SK-N-SH (cell line): Measurements from ENCODE around the gene MB. TPM values are rescaled to one million over a fixed set of nuclear protein-coding genes. Genes with fewer than 3 reads are reported as not detected.

ENCODE experiments used
- CTCF ChIA-PET: fragments of 300-600, 350-600 bp; formaldehyde crosslinking; extraction: SDS; loops from one replicate; lab custom pipeline; 2021; lab: Yijun Ruan, JAX
- POLR2A ChIA-PET: fragments of 350-600 bp; sonication (Branson Sonifier 250); formaldehyde crosslinking; extraction: SDS; loops from one replicate; lab custom pipeline; 2020; ENCODE audit warnings: antibody characterized with exemption, inconsistent platforms; lab: Yijun Ruan, JAX
- DNase-seq: peaks from one replicate; pipeline ENCODE4 v3.0.0; 2012
- H2AFZ ChIP-seq: fragments of 200-600 bp; sonication (generic); 2 replicates; pipeline ENCODE4 v1.8.1; 2016; ENCODE audit warnings: antibody characterized with exemption, mild to moderate bottlenecking, low read depth
- H3F3A ChIP-seq: fragments of 200-600 bp; sonication (generic); replicated peaks from 2 replicates; pipeline ENCODE3; 2016; ENCODE audit warnings: antibody characterized with exemption, mild to moderate bottlenecking; ENCODE audit not compliant: insufficient read depth
- H3K27ac ChIP-seq, 2 experiments: fragments of 200-500 bp in 1 of 2; fragments of 200-600 bp in 1 of 2; sonication (Bioruptor generic) in 1 of 2; sonication (generic), shearing (Covaris generic) in 1 of 2; 2 replicates each; pipeline versions ENCODE4 v1.5.1 to v1.6.1; 2014 to 2016; ENCODE audit warnings: low read depth in 2 of 2, inconsistent platforms in 1 of 2, low read length in 1 of 2, mild to moderate bottlenecking in 1 of 2, mixed read lengths in 1 of 2
- H3K27me3 ChIP-seq: fragments of 200-600 bp; sonication (generic), shearing (Covaris generic); 2 replicates; pipeline ENCODE4 v1.6.1; 2016; ENCODE audit warnings: mixed run types; ENCODE audit not compliant: insufficient read depth
- H3K36me3 ChIP-seq, 2 experiments: fragments of 200-500 bp in 1 of 2; fragments of 200-600 bp in 1 of 2; sonication (Bioruptor generic) in 1 of 2; sonication (generic) in 1 of 2; replicated peaks in 1 of 2; 2 replicates each; pipeline versions ENCODE3 to v1.5.1; 2014 to 2016; ENCODE audit warnings: low read length in 1 of 2, mild to moderate bottlenecking in 1 of 2; ENCODE audit not compliant: insufficient read depth in 2 of 2, control insufficient read depth in 1 of 2
- H3K4me1 ChIP-seq, 2 experiments: fragments of 200-500 bp in 1 of 2; fragments of 200-600 bp in 1 of 2; sonication (Bioruptor generic) in 1 of 2; sonication (generic), shearing (Covaris generic) in 1 of 2; 2 replicates each; pipeline versions ENCODE4 v1.5.1 to v1.6.1; 2014 to 2016; ENCODE audit warnings: low read depth in 1 of 2, low read length in 1 of 2, mixed run types in 1 of 2; ENCODE audit not compliant: insufficient read depth in 2 of 2, control insufficient read depth in 1 of 2
- H3K4me2 ChIP-seq: fragments of 200-600 bp; sonication (generic), shearing (Covaris generic); 2 replicates; pipeline ENCODE4 v1.6.1; 2017; ENCODE audit warnings: mixed run types
- H3K4me3 ChIP-seq, 2 experiments: fragments of 200-500 bp in 1 of 2; fragments of 200-600 bp in 1 of 2; sonication (Bioruptor generic) in 1 of 2; sonication (generic), shearing (Covaris generic) in 1 of 2; 2 replicates each; pipeline versions ENCODE4 v1.5.1 to v1.8.1; 2014 to 2016; ENCODE audit warnings: low read depth in 2 of 2, inconsistent platforms in 1 of 2, low read length in 1 of 2, mild to moderate bottlenecking in 1 of 2, mixed read lengths in 1 of 2, moderate library complexity in 1 of 2
- H3K79me2 ChIP-seq: fragments of 200-600 bp; sonication (generic); 2 replicates; pipeline ENCODE4 v1.8.1; 2017; ENCODE audit warnings: mild to moderate bottlenecking; ENCODE audit not compliant: insufficient read depth
- H3K9ac ChIP-seq: fragments of 200-600 bp; sonication (generic); 2 replicates; pipeline ENCODE4 v1.6.1; 2017; ENCODE audit warnings: mixed run types
- H3K9me2 ChIP-seq: fragments of 200-600 bp; sonication (generic); 2 replicates; pipeline ENCODE4 v1.6.1; 2017; ENCODE audit warnings: mixed run types
- H3K9me3 ChIP-seq: fragments of 200-600 bp; sonication (generic); 2 replicates; pipeline ENCODE4 v1.6.1; 2017; ENCODE audit warnings: mixed run types, mild to moderate bottlenecking, moderate library complexity
- H4K20me1 ChIP-seq: fragments of 200-600 bp; sonication (generic); 2 replicates; pipeline ENCODE4 v1.6.1; 2017; ENCODE audit warnings: mild to moderate bottlenecking, mixed run types; ENCODE audit not compliant: insufficient read depth
- CHD2 ChIP-seq: fragments of 150-350 bp; IDR thresholded peaks from 2 replicates; pipeline ENCODE4 v1.6.1; 2018; ENCODE audit warnings: low read length; ENCODE audit not compliant: partially characterized antibody
- ELF1 ChIP-seq: IDR thresholded peaks from 2 replicates; pipeline ENCODE4 v1.4.0; 2012
- EZH2phosphoT487 ChIP-seq: fragments of 200-600 bp; sonication (generic); IDR thresholded peaks from 2 replicates; pipeline ENCODE4 v1.6.1; 2017; ENCODE audit warnings: low read depth, mixed run types, mild to moderate bottlenecking, antibody characterized with exemption, moderate library complexity, borderline replicate concordance
- FOXJ3 ChIP-seq: sonication (generic); formaldehyde crosslinking; IDR thresholded peaks from 2 replicates; pipeline ENCODE4 v1.5.1; 2020; ENCODE audit warnings: mild to moderate bottlenecking, missing genetic modification reagents
- GABPA ChIP-seq: IDR thresholded peaks from 2 replicates; pipeline ENCODE4 v1.4.0; 2012; ENCODE audit warnings: low read depth, mild to moderate bottlenecking
- GATA2 ChIP-seq: sonication (generic); formaldehyde crosslinking; IDR thresholded peaks from 2 replicates; pipeline ENCODE4 v1.5.0; 2020; ENCODE audit warnings: mild to moderate bottlenecking, missing genetic modification reagents
- NRF1 ChIP-seq: IDR thresholded peaks from 2 replicates; pipeline ENCODE4 v1.6.1; 2012; ENCODE audit warnings: low read depth, mild to moderate bottlenecking, low read length
- POLR2AphosphoS5 ChIP-seq: IDR thresholded peaks from 2 replicates; pipeline ENCODE4 v1.6.1; 2012; ENCODE audit warnings: low read depth, low read length
- RAD21 ChIP-seq: IDR thresholded peaks from 2 replicates; pipeline ENCODE4 v1.6.1; 2012; ENCODE audit warnings: mild to moderate bottlenecking, low read length
- RXRA ChIP-seq: IDR thresholded peaks from 2 replicates; pipeline ENCODE4 v1.4.0; 2012; ENCODE audit warnings: low read depth, mild to moderate bottlenecking, borderline replicate concordance
- SMC3 ChIP-seq: IDR thresholded peaks from 2 replicates; pipeline ENCODE4 v1.6.1; 2012; ENCODE audit warnings: low read depth, low read length, improper control_type of control experiment
- TAF1 ChIP-seq: IDR thresholded peaks from 2 replicates; pipeline ENCODE4 v1.6.1; 2012; ENCODE audit warnings: low read depth, mild to moderate bottlenecking, low read length, moderate library complexity, borderline replicate concordance
- WGBS: methylation state at CpG from one replicate; pipeline ENCODE4 v1.1.6; 2017; ENCODE audit warnings: low lambda C conversion rate; 5-methylcytosine and 5-hydroxymethylcytosine counted together
- polyA plus RNA-seq, 3 experiments: library from polyadenylated mRNA; depleted of rRNA; stranded (reverse); fragments of >200 nt; gene quantifications; 2 replicates each; pipeline ENCODE4 v1.2.3, GENCODE V29; 2012
- TF ChIP-seq, protein P1 (sequence below): IDR thresholded peaks from 2 replicates; pipeline ENCODE4 v1.4.0; 2012; ENCODE audit warnings: low read depth, borderline replicate concordance
- TF ChIP-seq, protein P2 (sequence below): fragments of 200-600 bp; sonication (generic); IDR thresholded peaks from 2 replicates; pipeline ENCODE4 v1.6.1; 2017; ENCODE audit warnings: antibody characterized with exemption, mild to moderate bottlenecking, moderate library complexity
- TF ChIP-seq, protein P3 (sequence below): IDR thresholded peaks from 2 replicates; pipeline ENCODE4 v1.4.0; 2012; ENCODE audit warnings: low read depth, borderline replicate concordance

Gene MB
- polyA plus RNA-seq, 1 of the 3 experiments (the other 2 are of a cell fraction): 0.95 TPM

DNA sequence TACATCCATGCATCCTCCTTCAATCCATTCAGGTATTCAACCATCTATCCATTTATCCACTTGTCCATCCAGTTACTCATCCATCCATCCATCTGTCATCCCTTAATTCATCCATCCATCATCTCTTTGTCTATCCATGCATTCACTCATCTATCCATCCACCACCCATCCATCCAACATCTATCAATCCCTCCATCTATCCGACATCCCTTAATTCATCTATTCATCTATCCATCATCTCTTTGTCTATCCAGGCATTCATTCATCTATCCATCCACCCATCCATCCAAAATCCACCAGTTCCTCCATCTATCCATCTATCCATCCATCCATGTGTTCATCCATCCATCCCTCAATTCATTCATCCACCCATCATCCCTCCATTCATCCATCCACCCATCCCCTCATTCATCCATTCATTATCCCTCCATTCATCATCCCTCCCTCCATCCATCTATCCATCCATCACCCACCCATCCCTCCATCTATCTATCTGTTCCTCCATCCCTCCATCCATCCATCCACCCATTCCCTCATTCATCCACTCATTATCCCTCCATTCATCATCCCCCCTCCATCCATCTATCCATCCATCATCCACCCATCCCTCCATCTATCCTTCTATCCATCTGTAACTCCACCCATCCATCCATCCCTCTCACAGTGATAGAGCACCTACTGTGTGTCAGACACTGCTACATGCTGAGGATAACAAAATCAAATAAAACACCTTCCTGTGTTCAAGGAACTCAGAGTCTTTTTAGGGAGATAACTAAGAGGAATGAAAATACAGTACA, 1.5 kb upstream of the MB start:
- Histone ChIP-seq H3K9ac (no peak overlapping the region), H3K9me3 (no peaks in the 10 kb centered on the region), H3K4me1 (peaks cover 0 to 33% of the 10 kb centered on the region in 2 experiments; a peak in 2 of 4 replicates), H3K79me2 (no peaks in the 10 kb centered on the region), H3K9me2 (no peaks in the 10 kb centered on the region), H3K4me2 (no peak overlapping the region), H4K20me1 (no peaks in the 10 kb centered on the region), H3K27ac (no peak overlapping the region), H3K4me3 (no peak overlapping the region), H3K36me3 (no peaks in the 10 kb centered on the region), H3K27me3 (no peaks in the 10 kb centered on the region), H2AFZ (no peak overlapping the region), H3F3A (no peaks in the 10 kb centered on the region)
- 96% methylated on average over 1 of the region's 1 CpG for WGBS
- CTCF ChIA-PET: interaction anchor here (1.4 to 4.1 kb wide), 2 partner anchors 13 to 188 kb away, joined by 5 to 40 read pairs; no protein-coding TSS in a partner anchor
- DNase-seq: no peak
- POLR2A ChIA-PET: no interaction called here
- no peak for TF ChIP-seq EZH2phosphoT487
- TF ChIP-seq, protein P1, sequence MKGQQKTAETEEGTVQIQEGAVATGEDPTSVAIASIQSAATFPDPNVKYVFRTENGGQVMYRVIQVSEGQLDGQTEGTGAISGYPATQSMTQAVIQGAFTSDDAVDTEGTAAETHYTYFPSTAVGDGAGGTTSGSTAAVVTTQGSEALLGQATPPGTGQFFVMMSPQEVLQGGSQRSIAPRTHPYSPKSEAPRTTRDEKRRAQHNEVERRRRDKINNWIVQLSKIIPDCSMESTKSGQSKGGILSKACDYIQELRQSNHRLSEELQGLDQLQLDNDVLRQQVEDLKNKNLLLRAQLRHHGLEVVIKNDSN: no peak
- TF ChIP-seq, all 33 proteins: peak for 0

DNA sequence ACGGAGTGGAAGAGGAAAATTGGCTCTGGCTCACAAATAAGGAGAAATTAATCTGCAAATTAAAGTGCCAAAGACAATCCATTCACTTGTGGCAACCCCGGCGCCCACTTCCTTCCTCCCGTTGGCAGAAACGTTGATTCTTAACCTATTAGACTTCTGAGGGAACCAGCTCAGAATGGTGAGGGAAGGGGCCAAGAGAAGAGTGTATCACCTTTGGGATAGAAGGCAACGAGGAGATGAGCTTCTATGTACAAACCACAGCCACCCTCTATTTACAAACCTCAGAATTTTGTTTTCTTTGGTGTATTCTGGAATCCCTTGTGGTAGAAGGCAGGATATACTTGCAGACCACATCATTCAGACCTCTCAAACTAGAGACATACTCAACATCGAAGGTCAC, 1.1 kb downstream of the MB start:
- no peak for DNase-seq
- Histone ChIP-seq H4K20me1 (no peaks in the 10 kb centered on the region), H3K79me2 (no peaks in the 10 kb centered on the region), H3K4me1 (peaks cover 0 to 14% of the 10 kb centered on the region in 2 experiments; a peak in 2 of 4 replicates), H3F3A (no peaks in the 10 kb centered on the region), H3K36me3 (no peaks in the 10 kb centered on the region), H3K9ac (no peak overlapping the region), H3K9me3 (no peaks in the 10 kb centered on the region), H3K27me3 (no peaks in the 10 kb centered on the region), H3K4me3 (no peak overlapping the region), H3K9me2 (no peaks in the 10 kb centered on the region), H3K27ac (no peak overlapping the region), H3K4me2 (no peak overlapping the region), H2AFZ (no peak overlapping the region)
- WGBS: 85% methylated on average over 7 of the region's 7 CpGs
- TF ChIP-seq POLR2AphosphoS5 (no peak), GATA2 (CRISPR knock-in tag) (no peak), TAF1 (no peak), EZH2phosphoT487 (no peak), RXRA (no peak), SMC3 (no peak), ELF1 (no peak), RAD21 (no peak), CHD2 (no peak), FOXJ3 (CRISPR knock-in tag) (no peak), NRF1 (no peak), GABPA (no peak)
- TF ChIP-seq, protein P2, sequence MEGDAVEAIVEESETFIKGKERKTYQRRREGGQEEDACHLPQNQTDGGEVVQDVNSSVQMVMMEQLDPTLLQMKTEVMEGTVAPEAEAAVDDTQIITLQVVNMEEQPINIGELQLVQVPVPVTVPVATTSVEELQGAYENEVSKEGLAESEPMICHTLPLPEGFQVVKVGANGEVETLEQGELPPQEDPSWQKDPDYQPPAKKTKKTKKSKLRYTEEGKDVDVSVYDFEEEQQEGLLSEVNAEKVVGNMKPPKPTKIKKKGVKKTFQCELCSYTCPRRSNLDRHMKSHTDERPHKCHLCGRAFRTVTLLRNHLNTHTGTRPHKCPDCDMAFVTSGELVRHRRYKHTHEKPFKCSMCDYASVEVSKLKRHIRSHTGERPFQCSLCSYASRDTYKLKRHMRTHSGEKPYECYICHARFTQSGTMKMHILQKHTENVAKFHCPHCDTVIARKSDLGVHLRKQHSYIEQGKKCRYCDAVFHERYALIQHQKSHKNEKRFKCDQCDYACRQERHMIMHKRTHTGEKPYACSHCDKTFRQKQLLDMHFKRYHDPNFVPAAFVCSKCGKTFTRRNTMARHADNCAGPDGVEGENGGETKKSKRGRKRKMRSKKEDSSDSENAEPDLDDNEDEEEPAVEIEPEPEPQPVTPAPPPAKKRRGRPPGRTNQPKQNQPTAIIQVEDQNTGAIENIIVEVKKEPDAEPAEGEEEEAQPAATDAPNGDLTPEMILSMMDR: no peak
- TF ChIP-seq, protein P3, sequence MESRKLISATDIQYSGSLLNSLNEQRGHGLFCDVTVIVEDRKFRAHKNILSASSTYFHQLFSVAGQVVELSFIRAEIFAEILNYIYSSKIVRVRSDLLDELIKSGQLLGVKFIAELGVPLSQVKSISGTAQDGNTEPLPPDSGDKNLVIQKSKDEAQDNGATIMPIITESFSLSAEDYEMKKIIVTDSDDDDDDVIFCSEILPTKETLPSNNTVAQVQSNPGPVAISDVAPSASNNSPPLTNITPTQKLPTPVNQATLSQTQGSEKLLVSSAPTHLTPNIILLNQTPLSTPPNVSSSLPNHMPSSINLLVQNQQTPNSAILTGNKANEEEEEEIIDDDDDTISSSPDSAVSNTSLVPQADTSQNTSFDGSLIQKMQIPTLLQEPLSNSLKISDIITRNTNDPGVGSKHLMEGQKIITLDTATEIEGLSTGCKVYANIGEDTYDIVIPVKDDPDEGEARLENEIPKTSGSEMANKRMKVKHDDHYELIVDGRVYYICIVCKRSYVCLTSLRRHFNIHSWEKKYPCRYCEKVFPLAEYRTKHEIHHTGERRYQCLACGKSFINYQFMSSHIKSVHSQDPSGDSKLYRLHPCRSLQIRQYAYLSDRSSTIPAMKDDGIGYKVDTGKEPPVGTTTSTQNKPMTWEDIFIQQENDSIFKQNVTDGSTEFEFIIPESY: no peak
- ChIA-PET CTCF (interaction anchor here (0.7 to 1.3 kb wide), 3 partner anchors 33 to 451 kb away, joined by 3 to 4 read pairs (median 4); no protein-coding TSS in a partner anchor), POLR2A (no interaction called here)
